GM12878 (cell line): ENCODE results near the gene F10. TPM values are rescaled to one million over a fixed set of nuclear protein-coding genes. Genes with fewer than 3 reads are reported as not detected.

ENCODE experiments used
- ATAC-seq: fragments of 200-7000 bp; cut with Tn5 transposase; 3 replicates; pipeline ENCODE4 v1.9.1; 2020; ENCODE audit warnings: mild to moderate bottlenecking, moderate library complexity
- BruUV-seq: library from RNA; stranded (reverse); fragments of 400-500 nt; replicated peaks from 2 replicates; lab custom pipeline; 2021; lab: Mats Ljungman, UMichigan
- CTCF ChIA-PET: fragments of 300-600 bp; sonication (Branson Sonifier 250); formaldehyde crosslinking; extraction: SDS; loops from one replicate; lab custom pipeline; 2021; ENCODE audit warnings: inconsistent platforms; lab: Yijun Ruan, JAX
- POLR2A ChIA-PET: fragments of 350-600 bp; formaldehyde crosslinking; extraction: SDS; loops from one replicate; lab custom pipeline; 2021; ENCODE audit warnings: inconsistent platforms; lab: Charles Lee
- RAD21 ChIA-PET: fragments of 300-600 bp; sonication (Branson Sonifier 250); formaldehyde crosslinking; loops from one replicate; lab custom pipeline; 2023; ENCODE audit warnings: antibody characterized with exemption; ENCODE audit not compliant: unreplicated experiment; lab: Charles Lee
- SMC1A ChIA-PET: fragments of 300-600 bp; sonication (Branson Sonifier 250); formaldehyde crosslinking; loops from one replicate; lab custom pipeline; 2023; ENCODE audit not compliant: unreplicated experiment, uncharacterized antibody; lab: Charles Lee
- DNase-seq: peaks from one replicate; pipeline ENCODE4 v3.0.0-alpha.2; 2011; ENCODE audit warnings: low read depth, low spot score
- FAIRE-seq: peaks from 3 replicates; lab custom pipeline; 2011; peaks lifted over from hg19 to GRCh38; lab: Jason Lieb, UNC
- H2AFZ ChIP-seq: 2 replicates; pipeline ENCODE4 v1.6.0; 2011; ENCODE audit warnings: low read depth, low read length, control low read depth; ENCODE audit not compliant: control insufficient read depth
- H3K27ac ChIP-seq: 2 replicates; pipeline ENCODE4 v1.5.1; 2011; ENCODE audit warnings: control low read depth; ENCODE audit not compliant: control insufficient read depth, insufficient read depth
- H3K27me3 ChIP-seq, 2 experiments: replicated peaks in 1 of 2; 2 replicates each; pipeline versions ENCODE4 v1.6.0 to v1.6.1; 2011; ENCODE audit warnings: low read length in 1 of 2; ENCODE audit not compliant: control insufficient read depth in 2 of 2, insufficient read depth in 2 of 2
- H3K36me3 ChIP-seq, 2 experiments: 2 replicates each; pipeline ENCODE4 v1.5.1; 2011; ENCODE audit warnings: low read length in 1 of 2; ENCODE audit not compliant: control insufficient read depth in 2 of 2, insufficient read depth in 2 of 2
- H3K4me1 ChIP-seq: 2 replicates; pipeline ENCODE4 v1.6.1; 2011; ENCODE audit warnings: mild to moderate bottlenecking, low read length, moderate library complexity, mixed read lengths; ENCODE audit not compliant: control insufficient read depth, insufficient read depth
- H3K4me2 ChIP-seq: 2 replicates; pipeline ENCODE4 v1.6.0; 2011; ENCODE audit warnings: control low read depth; ENCODE audit not compliant: control insufficient read depth, insufficient read depth
- H3K4me3 ChIP-seq: fragments of 200-600 bp; sonication (generic); 2 replicates; pipeline ENCODE4 v1.5.1; 2016
- H3K79me2 ChIP-seq: 2 replicates; pipeline ENCODE4 v1.6.0; 2011; ENCODE audit warnings: low read length; ENCODE audit not compliant: control insufficient read depth, insufficient read depth
- H3K9ac ChIP-seq: 2 replicates; pipeline ENCODE4 v1.8.0; 2011; ENCODE audit warnings: low read length, control low read depth, mixed read lengths; ENCODE audit not compliant: control insufficient read depth, insufficient read depth
- H3K9me3 ChIP-seq: replicated peaks from 3 replicates; pipeline ENCODE4 v1.5.1; 2011; ENCODE audit warnings: mild to moderate bottlenecking, low read length; ENCODE audit not compliant: control insufficient read depth, insufficient read depth
- H4K20me1 ChIP-seq: 2 replicates; pipeline ENCODE4 v1.6.0; 2011; ENCODE audit not compliant: control insufficient read depth, insufficient read depth
- ASH2L ChIP-seq: fragments of 300-600, 200-600 bp; sonication (generic); IDR thresholded peaks from 2 replicates; pipeline ENCODE4 v1.6.1; 2017; ENCODE audit warnings: low read depth, mild to moderate bottlenecking, borderline replicate concordance
- CEBPZ ChIP-seq: fragments of 150-350 bp; IDR thresholded peaks from 2 replicates; pipeline ENCODE4 v1.6.1; 2016; ENCODE audit warnings: low read depth, low read length
- FOS ChIP-seq: IDR thresholded peaks from 3 replicates; pipeline ENCODE4 v1.6.1; 2011; ENCODE audit warnings: borderline replicate concordance; ENCODE audit not compliant: insufficient read length; ENCODE audit errors: extremely low read depth
- FOXK2 ChIP-seq: fragments of 450-650 bp; IDR thresholded peaks from 2 replicates; pipeline ENCODE4 v1.6.1; 2017; ENCODE audit warnings: mild to moderate bottlenecking, moderate library complexity
- KDM1A ChIP-seq: fragments of 200-600 bp; sonication (generic); IDR thresholded peaks from 2 replicates; pipeline ENCODE4 v1.6.1; 2016; ENCODE audit warnings: borderline replicate concordance
- MTA2 ChIP-seq: fragments of 450-650 bp; IDR thresholded peaks from 2 replicates; pipeline ENCODE4 v1.6.1; 2016; ENCODE audit warnings: low read depth, mild to moderate bottlenecking, moderate library complexity
- RAD21 ChIP-seq: IDR thresholded peaks from 2 replicates; pipeline ENCODE4 v1.6.1; 2011; ENCODE audit warnings: mild to moderate bottlenecking, low read depth, low read length, moderate library complexity; ENCODE audit not compliant: insufficient read depth
- TBL1XR1 ChIP-seq: IDR thresholded peaks from 2 replicates; pipeline ENCODE4 v1.6.1; 2012; ENCODE audit warnings: low read depth, low read length, improper control_type of control experiment
- ZBTB40 ChIP-seq: fragments of 450-650 bp; IDR thresholded peaks from 2 replicates; pipeline ENCODE4 v1.6.1; 2016; ENCODE audit warnings: mild to moderate bottlenecking, moderate library complexity, borderline replicate concordance
- ZNF687 ChIP-seq: fragments of 450-650 bp; IDR thresholded peaks from 2 replicates; pipeline ENCODE4 v1.6.1; 2017; ENCODE audit warnings: mild to moderate bottlenecking, moderate library complexity
- ZZZ3 ChIP-seq: IDR thresholded peaks from 2 replicates; pipeline ENCODE4 v1.6.1; 2011; ENCODE audit warnings: low read depth; ENCODE audit not compliant: control insufficient read depth, insufficient read length
- WGBS: methylation state at CpG from one replicate; pipeline ENCODE4 v1.1.6; 2016; ENCODE audit warnings: low lambda C conversion rate; ENCODE audit not compliant: insufficient replicate concordance, insufficient coverage; ENCODE audit errors: missing lambda C conversion rate; 5-methylcytosine and 5-hydroxymethylcytosine counted together
- in situ Hi-C: fragments of 300-500 bp; cut with MboI; formaldehyde crosslinking; loops from 9 replicates; pipeline ENCODE4 v1.14.3; 2018; ENCODE audit warnings: mixed read lengths
- intact Hi-C: fragments of 100-400 bp; cut with micrococcal nuclease; formaldehyde crosslinking; loops from one replicate; pipeline ENCODE4 v1.14.2; 2022; ENCODE audit not compliant: unreplicated experiment
- polyA plus RNA-seq, 11 experiments: library from polyadenylated mRNA; depleted of rRNA in 4 of 11; unstranded in 6 of 11; stranded (reverse) in 5 of 11; fragments of >200 nt; fragmentation: Nextera tagmentation in 4 of 11; fragmentation: Illumina TruSeq in 1 of 11; extraction: Ambion mirVana in 4 of 11; extraction: Trizol in 1 of 11; gene quantifications; 1 replicate in 1 of 11; 2 replicates in 10 of 11; pipeline versions ENCODE4 v1.2.1 to v1.2.3, GENCODE V29; 2011 to 2016; ENCODE audit warnings: inconsistent platforms in 2 of 11, missing spikeins in 2 of 11, low read depth in 1 of 11
- total RNA-seq, 4 experiments: library from RNA; depleted of rRNA in 3 of 4; stranded (reverse); fragments of >200 nt in 3 of 4; fragmentation: Illumina TruSeq in 1 of 4; extraction: Trizol in 1 of 4; gene quantifications; 2 replicates each; pipeline versions ENCODE4 v1.2.1 to v1.2.3, GENCODE V29; 2013 to 2021

F10 gene
- total and polyA plus RNA-seq, 10 of the 15 experiments (the other 5 are each of a cell fraction or from before 2014, with no cell fraction given): not detected

- ChIA-PET CTCF (no interaction called here), SMC1A (no interaction called here), POLR2A (no interaction called here), RAD21 (no interaction called here)
- no peak overlapping the region for H3K4me2 ChIP-seq
- FAIRE-seq (no peak), ATAC-seq (no peak), DNase-seq (no peak)
- H3K9ac ChIP-seq: no peak overlapping the region
- no TSS peak for BruUV-seq
- in situ Hi-C loops: no loop called here
- H4K20me1 ChIP-seq: no peaks in the 10 kb centered on the region
- H3K79me2 ChIP-seq: no peaks in the 10 kb centered on the region
- no peaks in the 10 kb centered on the region for H3K4me1 ChIP-seq
- 69% methylated on average over 22 of the region's 26 CpGs for WGBS
- H3K27me3 ChIP-seq: no peaks in the 10 kb centered on the region
- H2AFZ ChIP-seq: no peak overlapping the region
- no peaks in the 10 kb centered on the region for H3K9me3 ChIP-seq
- no peak overlapping the region for H3K27ac ChIP-seq
- H3K4me3 ChIP-seq: no peak overlapping the region
- H3K36me3 ChIP-seq: no peaks in the 10 kb centered on the region
- intact Hi-C loops: no loop called here
- TF ChIP-seq CEBPZ (no peak), RAD21 (no peak), ZZZ3 (no peak), MTA2 (no peak), ZNF687 (no peak), TBL1XR1 (no peak), FOXK2 (no peak), KDM1A (no peak), ZBTB40 (no peak), FOS (no peak), ASH2L (no peak)
These were observed 5.2 kb upstream of the F10 start for GRCh38 chr13:113117335-113117872.
